OCI-M2 (cell line): ENCODE data around the gene ZNF75A.

Experiments
- DNase-seq: peaks from one replicate; lab custom pipeline; 2025; ENCODE audit not compliant: unreplicated experiment; lab: John Stamatoyannopoulos, UW

Gene ZNF75A

GRCh38 chr16:3364774-3365427 is 59.6 kb downstream of the ZNF75A start:
- peak; percentile 94 for DNase-seq
